Activated gamma-delta T cell (primary cell): ENCODE measurements around the gene CALHM4.

Source experiments
- DNase-seq: peaks from one replicate; lab custom pipeline; 2025; lab: John Stamatoyannopoulos, UW

Gene CALHM4

DNA sequence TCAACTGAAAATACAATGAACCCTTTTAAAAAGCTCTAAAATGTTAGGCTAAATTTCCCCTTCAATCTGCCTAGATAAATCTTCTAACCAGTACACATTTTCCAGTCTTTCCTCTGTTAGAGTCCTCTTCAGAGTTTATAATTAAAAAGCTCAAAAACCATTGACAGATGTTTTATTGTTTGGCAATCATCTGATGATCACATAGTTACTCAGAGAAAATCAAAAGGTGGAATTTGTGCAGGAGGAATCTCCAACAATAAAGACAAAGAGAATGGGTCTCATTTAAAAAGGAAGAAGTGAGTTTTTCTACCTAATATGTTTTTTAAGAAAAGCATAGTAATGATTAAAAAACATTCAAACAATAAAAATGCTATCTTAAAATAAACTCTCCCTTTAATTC is 11.1 kb upstream of the CALHM4 start:
- no peak for DNase-seq

- no peak for DNase-seq
Observed at GRCh38 chr6:116543149-116543548, 10.4 kb upstream of the CALHM4 start.

GRCh38 chr6:116545651-116546050 is 7.9 kb upstream of the CALHM4 start, which contains the start of gene TRAPPC3L:
Gene TRAPPC3L (minus strand): TSS chr6:116545684. CDS start chr6:116545514, 170 bp downstream.
- DNase-seq = no peak

- no peak for DNase-seq
Observed at GRCh38 chr6:116547358-116547757, 6.2 kb upstream of the CALHM4 start.

GRCh38 chr6:116550796-116551195 is 2.8 kb upstream of the CALHM4 start:
- no peak for DNase-seq

GRCh38 chr6:116556065-116556464 is 2.5 kb downstream of the CALHM4 start:
- no peak for DNase-seq

DNA sequence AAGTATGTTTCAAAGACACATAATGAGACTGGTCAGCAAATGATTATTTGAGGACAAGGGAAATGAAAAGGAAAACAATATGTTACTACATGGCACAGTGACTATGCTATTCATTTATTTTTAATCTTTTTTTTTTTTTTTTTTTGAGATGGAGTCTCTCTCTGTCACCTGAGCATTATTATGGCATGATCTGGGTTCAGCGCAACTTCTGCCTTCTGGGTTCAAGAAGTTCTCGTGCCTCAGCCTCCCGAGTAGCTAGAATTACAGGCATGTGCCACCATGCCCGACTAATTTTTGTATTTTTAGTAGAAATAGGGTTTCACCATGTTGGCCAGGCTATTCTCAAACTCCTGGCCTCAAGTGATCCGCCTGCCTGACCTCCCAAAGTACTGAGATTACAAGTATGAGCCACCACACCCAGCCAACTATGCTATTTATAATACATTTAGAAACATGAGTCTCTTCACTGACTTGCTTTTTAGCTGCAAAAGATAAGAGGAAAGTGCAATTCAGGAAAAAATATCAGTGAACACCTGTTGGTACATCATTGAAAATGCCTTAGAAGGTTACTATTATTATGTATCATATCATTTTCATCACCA is 3.4 kb downstream of the CALHM4 start:
- DNase-seq = no peak

- no peak for DNase-seq
Observed at GRCh38 chr6:116557893-116558292, 4.3 kb downstream of the CALHM4 start.

DNA sequence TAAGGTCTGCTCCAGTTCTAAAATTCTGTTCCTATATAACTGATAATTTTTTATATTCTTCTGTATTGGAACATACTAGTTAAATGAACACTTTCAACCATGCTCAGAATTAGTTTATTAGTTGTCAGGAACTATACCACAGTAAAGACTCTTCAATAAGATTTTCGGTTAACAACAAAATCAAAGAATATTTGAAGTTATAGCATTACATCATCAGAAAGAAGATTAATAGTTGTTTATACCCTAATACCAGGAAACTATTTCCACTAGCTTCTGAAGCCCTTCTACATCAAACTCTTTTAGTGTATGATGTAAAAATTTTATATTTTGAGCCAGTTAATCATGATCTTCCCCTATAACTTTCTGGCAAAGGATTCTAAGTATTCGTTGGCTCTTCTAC is 6.6 kb downstream of the CALHM4 start:
- DNase-seq = no peak

DNA sequence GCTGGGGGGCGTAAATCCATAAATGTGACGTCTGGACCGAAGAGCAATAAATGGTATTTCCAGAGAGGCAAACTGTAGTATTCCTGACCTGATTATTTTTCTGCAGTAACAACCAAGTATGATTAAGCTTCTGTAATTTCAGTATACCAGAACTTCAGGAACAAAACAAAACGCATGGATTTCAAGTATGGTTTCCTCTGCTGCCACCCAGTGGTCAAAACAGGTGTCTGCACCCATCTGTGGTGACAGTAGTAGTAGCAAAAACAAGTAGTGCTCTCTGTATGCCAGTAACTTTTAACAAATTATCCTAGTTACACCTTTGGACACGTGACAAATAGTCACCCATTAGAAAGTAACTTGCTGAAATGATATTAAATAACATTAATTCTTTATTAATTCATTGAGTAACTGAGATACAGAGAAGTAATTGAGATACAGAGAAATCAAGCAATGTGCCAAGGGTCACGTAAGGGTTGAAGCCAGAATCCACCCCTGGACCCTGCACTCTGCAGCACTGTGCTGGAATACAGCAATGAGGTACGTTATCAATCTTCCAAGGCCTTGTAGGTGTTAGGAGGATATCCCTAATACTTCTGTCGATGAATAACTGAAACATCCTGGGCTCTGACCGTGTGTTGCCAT is 7.9 kb downstream of the CALHM4 start:
- no peak for DNase-seq

DNA sequence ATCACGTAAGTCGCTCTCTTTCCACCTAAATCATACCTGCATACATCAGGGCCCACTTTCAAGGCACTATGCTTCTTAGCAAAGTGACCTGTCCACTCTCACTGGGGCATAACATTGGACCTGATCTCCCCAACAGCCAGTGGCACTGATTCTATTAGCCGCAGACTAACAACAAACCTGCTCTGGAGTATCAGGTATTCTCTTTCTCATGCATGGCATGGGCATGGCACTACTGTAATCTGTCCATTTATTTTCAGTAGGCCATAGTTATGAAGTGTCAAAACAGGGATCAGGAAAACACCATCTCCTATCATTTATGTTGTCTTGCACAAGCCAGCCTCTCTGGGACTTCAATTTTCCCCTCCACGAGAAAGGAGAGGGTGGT is 8.5 kb downstream of the CALHM4 start:
- DNase-seq = no peak

DNA sequence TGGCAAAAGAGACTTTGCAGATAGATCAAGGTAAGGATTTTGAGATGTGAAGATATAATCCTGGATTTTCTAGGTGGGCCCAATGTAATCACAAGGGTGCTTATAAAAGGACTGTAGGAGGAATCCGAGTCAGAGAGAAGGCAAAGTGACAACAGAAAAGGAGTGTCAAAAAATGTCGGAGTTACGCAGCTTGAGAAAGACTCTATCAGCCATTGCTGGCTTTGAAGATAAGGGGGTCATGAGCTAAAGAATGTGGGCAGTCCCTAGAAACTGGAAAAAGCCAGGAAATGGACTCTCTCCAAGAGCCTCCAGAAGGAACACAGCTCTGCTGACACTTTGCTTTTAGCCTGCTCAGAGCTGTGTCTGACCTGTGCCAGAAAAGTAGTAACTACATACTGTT is 9.1 kb downstream of the CALHM4 start:
- DNase-seq = no peak

- DNase-seq = no peak
Observed at GRCh38 chr6:116563830-116564229, 10.3 kb downstream of the CALHM4 start.

DNA sequence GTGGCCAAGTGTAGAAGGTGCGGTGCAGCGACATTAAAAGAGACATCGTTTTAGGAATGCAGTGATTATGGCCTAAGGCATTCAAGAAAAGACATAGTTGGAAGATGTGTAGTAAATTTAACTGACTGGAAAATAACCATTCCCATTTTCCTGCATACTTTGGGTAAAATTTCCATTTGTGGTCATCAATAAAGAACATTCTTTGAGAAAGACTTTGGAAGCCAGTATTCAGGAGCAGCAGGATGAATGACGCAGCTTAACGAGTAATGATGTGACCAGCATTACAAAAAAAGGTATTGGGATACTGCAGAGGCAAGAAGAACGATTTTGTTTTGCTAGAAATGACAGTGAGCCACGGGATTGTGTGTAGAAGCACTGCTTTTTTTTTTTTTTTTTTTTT is 10.8 kb downstream of the CALHM4 start:
- no peak for DNase-seq

GRCh38 chr6:116564921-116565872 is 11.6 kb downstream of the CALHM4 start:
- DNase-seq = no peak

GRCh38 chr6:116568111-116568510 is 14.6 kb downstream of the CALHM4 start:
- DNase-seq = no peak

DNA sequence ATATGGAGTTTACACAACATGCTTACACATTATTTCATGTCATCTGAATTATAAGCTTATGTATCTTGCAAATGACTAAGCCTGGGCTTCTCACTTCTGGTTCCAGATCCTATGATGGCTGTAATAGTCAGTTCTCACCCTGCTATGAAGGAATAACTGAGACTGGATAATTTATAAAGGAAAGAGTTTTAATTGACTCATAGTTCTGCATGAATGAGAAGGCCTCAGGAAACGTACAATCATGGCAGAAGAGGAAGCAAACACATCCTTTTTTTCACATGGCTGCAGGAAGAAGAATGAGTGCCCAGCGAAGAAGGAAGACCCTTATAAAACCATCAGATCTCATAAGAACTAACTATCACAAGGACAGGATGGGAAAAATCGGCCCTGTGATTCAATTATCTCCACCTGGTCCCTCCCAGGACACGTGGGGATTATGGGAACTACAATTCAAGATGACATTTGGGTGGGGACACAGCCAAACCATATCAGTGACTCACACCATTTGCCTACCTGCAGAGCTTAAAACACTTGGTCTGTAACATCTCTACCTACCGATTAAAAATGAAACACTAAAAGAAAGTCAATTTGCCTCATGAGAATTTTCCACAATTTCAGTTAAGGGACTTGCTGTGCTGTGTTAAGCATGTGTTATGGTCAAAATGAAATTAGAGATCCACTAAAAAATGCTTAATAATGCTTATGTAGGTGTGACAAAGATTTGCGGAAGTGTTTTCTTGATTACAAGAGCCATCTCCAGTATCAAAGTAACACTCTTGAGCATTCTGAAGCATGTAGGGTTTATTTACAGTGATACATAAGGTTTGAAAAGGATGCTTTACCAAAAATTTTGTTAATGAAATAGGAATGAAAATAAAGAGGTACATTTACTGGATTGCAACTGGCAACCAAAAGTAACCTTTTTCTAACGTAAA is 15.5 kb downstream of the CALHM4 start:
- DNase-seq = no peak

DNA sequence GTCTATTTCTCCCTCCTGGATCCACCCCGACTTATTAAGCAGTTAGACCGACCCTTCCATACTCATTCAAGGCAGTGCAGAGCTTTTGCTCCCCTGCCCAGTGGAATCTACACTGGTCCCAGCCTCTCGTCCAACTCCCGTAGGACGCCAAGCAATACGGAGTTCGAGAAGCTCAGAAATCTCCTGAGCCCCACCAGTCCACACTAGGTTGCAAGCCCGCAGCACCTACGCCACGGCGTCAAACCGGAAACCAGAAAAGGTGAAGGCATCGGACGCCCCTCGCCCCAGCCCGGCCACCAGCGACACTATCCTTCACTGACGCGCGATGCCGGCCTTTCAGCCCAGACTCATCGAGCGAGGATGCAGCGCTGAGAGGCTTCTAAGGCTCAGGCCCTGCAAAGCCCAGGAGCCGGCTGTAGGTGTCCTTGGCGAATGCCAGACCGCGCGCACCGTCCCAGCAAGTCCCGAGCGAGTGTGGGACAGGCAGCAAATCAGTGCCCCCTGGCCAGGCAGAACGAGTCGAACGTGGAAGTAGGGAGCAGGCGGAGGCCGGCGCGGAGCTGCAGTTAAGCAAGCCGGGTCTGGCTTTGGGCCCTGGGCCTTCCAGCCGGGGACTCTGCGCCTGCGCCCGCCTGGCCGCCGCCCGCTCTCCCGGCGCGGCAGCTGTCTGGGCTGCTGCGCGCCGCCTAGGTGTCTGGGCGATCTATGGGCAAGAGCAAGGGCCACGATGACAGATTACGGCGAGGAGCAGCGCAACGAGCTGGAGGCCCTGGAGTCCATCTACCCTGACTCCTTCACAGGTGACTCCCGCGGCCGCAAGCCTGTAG is 17.5 kb downstream of the CALHM4 start, which contains the start of gene RWDD1:
RWDD1 (plus strand) TSS at position 649 of the 827 bp plus-strand sequence; CDS start at position 728, 79 bp downstream.
- peak; percentile 97 for DNase-seq

DNA sequence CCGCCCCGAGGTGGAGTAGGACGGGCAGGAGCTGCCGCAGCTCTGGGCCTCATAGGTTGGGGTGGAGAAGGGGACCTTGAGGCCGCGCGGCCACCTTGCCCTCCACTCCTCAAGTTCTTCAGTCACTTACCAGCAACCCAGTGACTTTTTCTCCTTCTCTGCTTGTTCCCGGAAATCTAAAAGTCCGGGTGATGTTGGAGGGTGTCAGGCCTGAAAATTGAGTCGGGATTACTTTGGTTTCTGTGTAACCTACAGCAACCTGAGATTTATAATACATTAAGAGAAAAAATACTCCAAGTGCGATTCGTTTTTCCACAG is 18.1 kb downstream of the CALHM4 start:
- DNase-seq = no peak

DNA sequence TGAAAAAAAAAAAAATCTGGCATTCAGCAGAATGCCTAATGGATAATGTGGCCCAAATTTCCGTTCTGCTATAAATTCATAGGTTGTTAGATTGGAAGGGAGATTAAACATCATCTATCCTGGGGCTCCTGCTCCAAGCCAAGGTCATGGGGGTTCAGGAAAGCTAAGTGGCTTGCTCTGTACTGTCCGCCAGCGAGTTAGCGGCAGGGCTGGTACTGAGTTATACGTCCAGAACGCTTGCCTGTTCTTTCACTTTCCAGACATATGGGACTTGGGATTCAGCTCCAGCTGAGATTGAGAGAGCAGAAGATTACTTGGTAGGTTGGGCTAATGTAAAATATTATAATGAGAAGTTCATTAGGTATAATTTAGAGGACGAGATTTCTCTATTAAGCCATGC is 18.6 kb downstream of the CALHM4 start:
- DNase-seq = no peak

GRCh38 chr6:116575227-116575626 is 21.7 kb downstream of the CALHM4 start:
- no peak for DNase-seq
